Neutrophil (primary cell): ENCODE data around the gene ZDHHC14.

ENCODE experiments used
- H3K27ac ChIP-seq: fragments of 200-600 bp; sonication (generic); 2 replicates; pipeline ENCODE4 v1.5.1; 2016; ENCODE audit warnings: mild to moderate bottlenecking, moderate library complexity
- H3K27me3 ChIP-seq: fragments of 200-600 bp; sonication (generic); 2 replicates; pipeline ENCODE4 v1.6.0; 2016; ENCODE audit warnings: mild to moderate bottlenecking
- H3K36me3 ChIP-seq: fragments of 200-600 bp; sonication (generic); 2 replicates; pipeline ENCODE4 v1.5.1; 2017
- H3K4me1 ChIP-seq, 2 experiments: fragments of 200-600 bp in 1 of 2; sonication (generic) in 1 of 2; 1 replicate in 1 of 2; 2 replicates in 1 of 2; pipeline versions ENCODE4 v1.5.1 to v1.6.1; 2013 to 2016; ENCODE audit warnings: low read depth in 1 of 2, low read length in 1 of 2, mild to moderate bottlenecking in 1 of 2, moderate library complexity in 1 of 2; ENCODE audit not compliant: control insufficient read depth in 1 of 2, insufficient read depth in 1 of 2
- H3K4me3 ChIP-seq, 2 experiments: fragments of 200-600 bp in 1 of 2; sonication (generic) in 1 of 2; 1 replicate in 1 of 2; 2 replicates in 1 of 2; pipeline ENCODE4 v1.5.1; 2013 to 2016; ENCODE audit warnings: low read depth in 1 of 2, low read length in 1 of 2, mild to moderate bottlenecking in 1 of 2, moderate library complexity in 1 of 2
- H3K9me3 ChIP-seq: fragments of 200-600 bp; sonication (generic); 2 replicates; pipeline ENCODE4 v1.5.1; 2016
- TF ChIP-seq, protein P1 (sequence below): fragments of 200-600 bp; sonication (generic); IDR thresholded peaks from 2 replicates; pipeline ENCODE4 v1.5.1; 2016; ENCODE audit warnings: antibody characterized with exemption

The ZDHHC14 gene

DNA sequence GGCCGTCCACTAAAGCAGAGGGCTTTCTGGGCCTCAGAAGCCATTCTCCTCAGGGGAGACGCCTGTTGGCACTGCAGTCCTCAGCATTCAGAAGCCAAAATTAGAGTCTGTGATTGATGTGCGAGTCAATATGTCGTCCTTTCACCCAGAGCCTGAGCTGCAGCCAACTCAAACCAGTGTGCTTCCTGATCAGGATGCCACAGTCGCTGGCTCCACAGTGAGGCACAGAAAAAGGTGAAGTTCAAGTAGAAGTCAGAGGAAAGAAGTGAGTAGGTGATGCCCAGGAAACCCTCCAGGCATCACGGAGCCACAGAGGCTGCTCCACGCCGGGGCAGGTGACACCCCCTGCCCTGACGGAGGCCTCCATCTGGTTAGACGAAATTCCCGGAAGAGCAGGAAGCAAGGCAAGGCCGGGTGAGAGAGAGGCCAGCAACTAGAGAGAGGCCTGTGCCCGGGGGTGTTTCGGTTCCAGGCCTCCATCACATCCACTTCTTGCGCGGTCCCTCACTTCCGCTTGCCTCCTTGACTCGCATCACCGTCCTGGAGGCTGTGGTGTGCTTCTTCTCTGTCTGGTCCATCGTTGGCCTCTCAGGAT, 264.3 kb downstream of the ZDHHC14 start:
- TF ChIP-seq, protein P1, sequence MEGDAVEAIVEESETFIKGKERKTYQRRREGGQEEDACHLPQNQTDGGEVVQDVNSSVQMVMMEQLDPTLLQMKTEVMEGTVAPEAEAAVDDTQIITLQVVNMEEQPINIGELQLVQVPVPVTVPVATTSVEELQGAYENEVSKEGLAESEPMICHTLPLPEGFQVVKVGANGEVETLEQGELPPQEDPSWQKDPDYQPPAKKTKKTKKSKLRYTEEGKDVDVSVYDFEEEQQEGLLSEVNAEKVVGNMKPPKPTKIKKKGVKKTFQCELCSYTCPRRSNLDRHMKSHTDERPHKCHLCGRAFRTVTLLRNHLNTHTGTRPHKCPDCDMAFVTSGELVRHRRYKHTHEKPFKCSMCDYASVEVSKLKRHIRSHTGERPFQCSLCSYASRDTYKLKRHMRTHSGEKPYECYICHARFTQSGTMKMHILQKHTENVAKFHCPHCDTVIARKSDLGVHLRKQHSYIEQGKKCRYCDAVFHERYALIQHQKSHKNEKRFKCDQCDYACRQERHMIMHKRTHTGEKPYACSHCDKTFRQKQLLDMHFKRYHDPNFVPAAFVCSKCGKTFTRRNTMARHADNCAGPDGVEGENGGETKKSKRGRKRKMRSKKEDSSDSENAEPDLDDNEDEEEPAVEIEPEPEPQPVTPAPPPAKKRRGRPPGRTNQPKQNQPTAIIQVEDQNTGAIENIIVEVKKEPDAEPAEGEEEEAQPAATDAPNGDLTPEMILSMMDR, result no peak
- H3K4me1 ChIP-seq, result peaks cover 41 to 54% of the 10 kb centered on the region in 2 experiments
- H3K9me3 ChIP-seq, result no peaks in the 10 kb centered on the region
- H3K27me3 ChIP-seq, result no peaks in the 10 kb centered on the region
- no peaks in the 10 kb centered on the region for H3K36me3 ChIP-seq
- H3K4me3 ChIP-seq, result peak overlapping the region in 1 of 2 experiments; percentile 13
- no peak overlapping the region for H3K27ac ChIP-seq

GRCh38 chr6:157646012-157646411, 265.0 kb downstream of the ZDHHC14 start:
- Histone ChIP-seq H3K36me3 (no peaks in the 10 kb centered on the region), H3K27ac (no peak overlapping the region), H3K4me3 (peak overlapping the region in 1 of 2 experiments; percentile 13), H3K9me3 (no peaks in the 10 kb centered on the region), H3K4me1 (peaks cover 41 to 54% of the 10 kb centered on the region in 2 experiments), H3K27me3 (no peaks in the 10 kb centered on the region)
- TF ChIP-seq, protein P1, result no peak

DNA sequence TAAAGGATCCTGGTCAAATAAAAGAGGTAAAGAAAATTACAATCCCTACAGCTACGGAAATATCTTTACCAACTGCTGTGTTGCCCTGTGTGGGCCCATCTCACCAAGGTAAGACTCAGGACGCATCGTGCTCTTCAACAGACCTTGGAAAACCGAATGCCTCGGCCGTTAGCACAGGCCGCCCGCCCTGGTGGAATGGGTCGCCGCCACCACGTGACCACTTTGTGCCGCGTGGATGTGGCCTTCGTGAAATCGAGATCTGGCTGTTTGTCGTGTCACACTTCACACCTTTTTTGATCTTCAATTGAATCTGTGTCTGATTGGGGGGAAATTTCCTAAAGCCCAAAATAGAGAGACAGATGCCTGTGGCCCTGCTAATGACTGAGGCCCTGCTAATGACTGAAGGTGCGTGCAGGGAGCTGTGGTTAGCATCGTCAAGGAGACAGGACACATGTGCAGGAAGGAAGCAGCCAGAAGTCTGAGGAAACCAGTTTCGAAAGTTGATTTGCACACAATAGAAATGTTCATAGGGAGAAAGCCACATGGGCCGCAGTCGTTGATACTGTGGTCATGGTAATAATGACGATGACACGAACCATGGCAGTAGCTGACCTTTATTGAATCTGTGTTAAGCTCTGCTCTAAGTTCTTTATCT, 266.4 kb downstream of the ZDHHC14 start:
- Histone ChIP-seq H3K27me3 (no peaks in the 10 kb centered on the region), H3K9me3 (no peaks in the 10 kb centered on the region), H3K27ac (peak overlapping the region; percentile 51), H3K4me3 (no peak overlapping the region), H3K4me1 (peaks cover 41 to 54% of the 10 kb centered on the region in 2 experiments), H3K36me3 (no peaks in the 10 kb centered on the region)
- TF ChIP-seq, protein P1, result no peak

DNA sequence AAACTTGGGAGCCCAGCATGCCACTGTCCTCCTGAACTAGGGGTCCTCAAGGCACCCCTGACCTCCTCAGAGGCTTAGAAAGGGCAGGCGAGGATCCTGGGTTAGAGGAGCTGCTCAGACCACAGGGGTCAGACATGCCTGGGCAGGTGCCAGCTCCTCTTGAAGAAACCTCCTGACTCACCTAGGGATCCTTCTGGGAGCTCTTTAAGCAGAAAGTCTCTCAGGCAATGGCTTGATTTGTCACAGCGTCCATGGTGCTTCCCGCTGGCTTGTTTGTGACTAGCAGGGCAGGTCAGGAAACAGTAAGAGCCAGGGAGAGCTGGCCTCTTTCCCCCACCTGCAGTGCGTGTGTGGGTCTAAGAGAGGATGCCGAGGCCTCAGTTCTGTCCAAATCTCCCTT, 267.6 kb downstream of the ZDHHC14 start:
- H3K4me1 ChIP-seq, result peaks cover 41 to 54% of the 10 kb centered on the region in 2 experiments
- H3K9me3 ChIP-seq, result no peaks in the 10 kb centered on the region
- H3K27ac ChIP-seq, result no peak overlapping the region
- TF ChIP-seq, protein P1, result no peak
- no peaks in the 10 kb centered on the region for H3K36me3 ChIP-seq
- no peak overlapping the region for H3K4me3 ChIP-seq
- H3K27me3 ChIP-seq, result no peaks in the 10 kb centered on the region

DNA sequence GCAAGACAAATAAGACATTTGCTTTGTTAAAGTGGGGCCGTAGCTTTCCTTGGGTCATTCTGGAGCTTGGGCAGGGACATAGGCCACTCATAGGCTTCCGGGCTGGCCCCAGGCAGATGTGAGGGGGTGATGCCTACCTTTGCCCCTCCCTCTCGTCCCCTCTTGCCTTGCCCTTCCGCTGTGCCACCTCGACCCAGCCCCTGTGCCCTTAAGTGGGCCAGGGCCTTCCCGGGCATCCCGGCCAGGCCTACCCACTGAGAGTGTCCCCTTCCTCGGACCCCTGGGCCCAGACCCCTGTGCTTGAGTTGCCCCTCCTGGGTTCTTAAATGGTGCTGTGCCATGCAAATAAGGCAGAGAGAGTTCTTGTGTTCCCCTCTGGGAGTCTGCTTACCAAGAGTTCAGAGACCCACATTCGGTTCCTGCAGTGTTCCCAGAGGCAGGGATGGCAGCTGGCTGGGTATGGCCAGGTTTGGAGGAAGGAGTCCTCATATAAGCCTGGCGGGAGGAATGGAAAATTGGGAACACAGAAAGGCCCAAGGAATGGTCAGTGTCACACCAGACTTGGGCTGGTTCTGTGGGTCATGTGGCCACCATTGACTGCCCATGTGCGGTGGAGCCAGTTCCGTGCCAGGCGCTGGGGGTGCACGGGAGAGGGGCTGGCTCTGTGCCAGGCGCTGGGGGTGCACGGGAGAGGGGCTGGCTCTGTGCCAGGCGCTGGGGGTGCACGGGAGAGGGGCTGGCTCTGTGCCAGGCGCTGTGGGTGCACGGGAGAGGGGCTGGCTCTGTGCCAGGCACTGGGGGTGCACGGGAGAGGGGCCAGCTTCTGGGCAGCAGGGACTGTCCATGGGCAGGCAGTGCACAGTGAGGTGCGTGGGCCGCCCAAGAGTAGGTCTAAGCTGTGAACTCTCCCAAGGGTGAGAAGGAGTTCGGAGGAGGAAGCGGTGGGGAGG, 268.6 kb downstream of the ZDHHC14 start:
- Histone ChIP-seq H3K27me3 (no peaks in the 10 kb centered on the region), H3K4me3 (no peak overlapping the region), H3K27ac (no peak overlapping the region), H3K4me1 (peaks cover 41 to 54% of the 10 kb centered on the region in 2 experiments), H3K9me3 (no peaks in the 10 kb centered on the region), H3K36me3 (no peaks in the 10 kb centered on the region)
- TF ChIP-seq, protein P1, result no peak
